Activated CD4-positive, alpha-beta T cell treated with anti-CD3 and anti-CD28 coated beads for 4 hours (primary cell): ENCODE data around the gene P2RY12.
"Not testable (repeated sequence)": the region's sequence is repeated elsewhere in the genome, so short reads cannot be mapped to it uniquely, and the experiment has no call there.

ENCODE experiments used
- DNase-seq, 2 donors: peaks; one replicate each; pipeline ENCODE4 v3.0.0-alpha.2; 2020

Gene P2RY12

GRCh38 chr3:151392191-151392590 lies 7.6 kb upstream of the P2RY12 start:
- DNase-seq, result not testable (repeated sequence)

- no peak for DNase-seq
Observed at GRCh38 chr3:151391720-151392119, 7.2 kb upstream of the P2RY12 start.

- DNase-seq, result no peak
Observed at GRCh38 chr3:151387842-151388241, 3.3 kb upstream of the P2RY12 start.

GRCh38 chr3:151387432-151387831 lies 2.9 kb upstream of the P2RY12 start:
- no peak for DNase-seq

- no peak for DNase-seq
Observed at GRCh38 chr3:151386056-151386455, 1.5 kb upstream of the P2RY12 start.

GRCh38 chr3:151383956-151384355 lies 597 bp downstream of the P2RY12 start:
- DNase-seq, result no peak

GRCh38 chr3:151383111-151383510 lies 1.4 kb downstream of the P2RY12 start:
- DNase-seq, result no peak

GRCh38 chr3:151382671-151383070 lies 1.9 kb downstream of the P2RY12 start:
- DNase-seq, result no peak

GRCh38 chr3:151379083-151379734 lies 5.3 kb downstream of the P2RY12 start:
- no peak for DNase-seq

- DNase-seq, result no peak
Observed at GRCh38 chr3:151377768-151378385, 6.7 kb downstream of the P2RY12 start.

GRCh38 chr3:151372063-151372820 lies 12.3 kb downstream of the P2RY12 start:
- no peak for DNase-seq

- DNase-seq, result no peak
Observed at GRCh38 chr3:151371526-151371925, 13.0 kb downstream of the P2RY12 start.

GRCh38 chr3:151367448-151367847 lies 17.1 kb downstream of the P2RY12 start:
- DNase-seq, result no peak

GRCh38 chr3:151366993-151367392 lies 17.6 kb downstream of the P2RY12 start:
- DNase-seq, result no peak

- no peak for DNase-seq
Observed at GRCh38 chr3:151362751-151363174, 21.8 kb downstream of the P2RY12 start.

GRCh38 chr3:151357463-151357850 lies 27.1 kb downstream of the P2RY12 start:
- no peak for DNase-seq

GRCh38 chr3:151356794-151357462 lies 27.6 kb downstream of the P2RY12 start:
- DNase-seq, result no peak

GRCh38 chr3:151351648-151352047 lies 32.9 kb downstream of the P2RY12 start:
- DNase-seq, result no peak

- DNase-seq, result no peak
Observed at GRCh38 chr3:151351219-151351618, 33.3 kb downstream of the P2RY12 start.

GRCh38 chr3:151350656-151351055 lies 33.9 kb downstream of the P2RY12 start:
- DNase-seq, result no peak

GRCh38 chr3:151347432-151347831 lies 37.1 kb downstream of the P2RY12 start:
- DNase-seq, result no peak

GRCh38 chr3:151346292-151346691 lies 38.3 kb downstream of the P2RY12 start:
- DNase-seq, result no peak

- no peak for DNase-seq
Observed at GRCh38 chr3:151345859-151346258, 38.7 kb downstream of the P2RY12 start.

- DNase-seq, result no peak
Observed at GRCh38 chr3:151331696-151332095, 52.9 kb downstream of the P2RY12 start.
